Measurements from ENCODE around the gene CYB5R4. TPM values are rescaled to one million over a fixed set of nuclear protein-coding genes. Genes with fewer than 3 reads are reported as not detected.
A peak's percentile ranks its signal among the peaks of the same experiment; 100 is the strongest.
"Not testable (repeated sequence)": the region's sequence is repeated elsewhere in the genome, so short reads cannot be mapped to it uniquely, and the experiment has no call there.

Gene CYB5R4
- total and polyA plus RNA-seq, 3 experiments from 2014 or later, result 31.6 to 36.0 (median 33.6) TPM

- Mint-ChIP-seq H3K4me1 (peaks cover 0 to 3% (median 3%) of the 10 kb centered on the region in 3 donors), H3K27ac (peak overlapping the region in 2 of 8 donors; percentile 12 to 23), H3K27me3 (no peaks in the 10 kb centered on the region), H3K9me3 (no peaks in the 10 kb centered on the region), H3K36me3 (peaks cover 33 to 61% (median 43%) of the 10 kb centered on the region in 3 donors), H3K4me3 (no peak overlapping the region)
- peaks cover 20% of the 10 kb centered on the region for H3K36me3 ChIP-seq (ENCODE audit: insufficient read depth, low read length)
- H3K4me1 ChIP-seq (ENCODE audit: insufficient read depth, low read length), result no peaks in the 10 kb centered on the region
- DNase-seq, result no peak
- H3K27ac ChIP-seq (ENCODE audit: low read depth, low read length), result no peak overlapping the region
- ChIA-PET CTCF (no interaction called here), POLR2A (no interaction called here)
- H3K9me3 ChIP-seq (ENCODE audit: low read length), result no peaks in the 10 kb centered on the region
- H3K27me3 ChIP-seq (ENCODE audit: insufficient read depth, low read length, poor library complexity, severe bottlenecking), result no peaks in the 10 kb centered on the region
- H3K4me3 ChIP-seq (ENCODE audit: low read length), result no peak overlapping the region
Measured at GRCh38 chr6:83921315-83921714, 61.8 kb downstream of the CYB5R4 start.

DNA sequence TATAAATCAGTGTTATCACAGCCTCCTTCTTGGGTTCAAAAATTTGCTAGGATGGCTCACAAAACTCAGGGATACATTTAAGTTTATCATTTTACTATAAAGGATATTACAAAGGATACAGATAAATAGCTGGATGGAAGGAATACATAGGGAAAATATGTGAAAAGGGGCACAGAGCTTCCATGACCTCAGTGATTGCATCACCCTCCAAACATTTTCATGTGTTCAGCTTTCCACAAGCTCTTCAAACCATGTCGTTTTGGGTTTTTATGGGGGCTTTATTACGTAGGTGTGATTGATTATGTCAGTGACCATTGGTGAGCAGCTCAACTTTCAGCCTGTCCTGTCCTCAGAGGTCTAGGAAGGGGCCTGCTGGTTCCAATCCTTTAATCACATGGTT, 68.0 kb downstream of the CYB5R4 start:
- ChIA-PET POLR2A (no interaction called here), CTCF (no interaction called here)
- no peaks in the 10 kb centered on the region for H3K4me1 ChIP-seq (ENCODE audit: insufficient read depth, low read length)

GRCh38 chr6:83928286-83928685, 68.8 kb downstream of the CYB5R4 start:
- Mint-ChIP-seq H3K27me3 (no peaks in the 10 kb centered on the region), H3K4me1 (peaks cover 0 to 3% (median 0%) of the 10 kb centered on the region in 3 donors), H3K9me3 (no peaks in the 10 kb centered on the region), H3K4me3 (no peak overlapping the region), H3K27ac (peak overlapping the region in 1 of 8 donors; percentile 59), H3K36me3 (peaks cover 39 to 81% (median 43%) of the 10 kb centered on the region in 3 donors)
- ChIA-PET POLR2A (no interaction called here), CTCF (no interaction called here)
- DNase-seq, result no peak
- Histone ChIP-seq H3K9me3 (ENCODE audit: low read length) (no peaks in the 10 kb centered on the region), H3K36me3 (ENCODE audit: insufficient read depth, low read length) (peaks cover 23% of the 10 kb centered on the region), H3K4me1 (ENCODE audit: insufficient read depth, low read length) (no peaks in the 10 kb centered on the region), H3K27ac (ENCODE audit: low read depth, low read length) (no peak overlapping the region), H3K27me3 (ENCODE audit: insufficient read depth, low read length, poor library complexity, severe bottlenecking) (no peaks in the 10 kb centered on the region), H3K4me3 (ENCODE audit: low read length) (no peak overlapping the region)

More for the DNA sequence above, 68.0 kb downstream of the CYB5R4 start:
- Mint-ChIP-seq H3K9me3 (no peaks in the 10 kb centered on the region), H3K27ac (peak overlapping the region in 1 of 8 donors; percentile 58), H3K4me3 (no peak overlapping the region), H3K4me1 (peaks cover 0 to 3% (median 0%) of the 10 kb centered on the region in 3 donors), H3K36me3 (peaks cover 42 to 83% (median 45%) of the 10 kb centered on the region in 3 donors), H3K27me3 (no peaks in the 10 kb centered on the region)
- no peak overlapping the region for H3K4me3 ChIP-seq (ENCODE audit: low read length)
- no peak overlapping the region for H3K27ac ChIP-seq (ENCODE audit: low read depth, low read length)
- no peak for DNase-seq
- H3K9me3 ChIP-seq (ENCODE audit: low read length), result no peaks in the 10 kb centered on the region
- peaks cover 21% of the 10 kb centered on the region for H3K36me3 ChIP-seq (ENCODE audit: insufficient read depth, low read length)
- H3K27me3 ChIP-seq (ENCODE audit: insufficient read depth, low read length, poor library complexity, severe bottlenecking), result no peaks in the 10 kb centered on the region

DNA sequence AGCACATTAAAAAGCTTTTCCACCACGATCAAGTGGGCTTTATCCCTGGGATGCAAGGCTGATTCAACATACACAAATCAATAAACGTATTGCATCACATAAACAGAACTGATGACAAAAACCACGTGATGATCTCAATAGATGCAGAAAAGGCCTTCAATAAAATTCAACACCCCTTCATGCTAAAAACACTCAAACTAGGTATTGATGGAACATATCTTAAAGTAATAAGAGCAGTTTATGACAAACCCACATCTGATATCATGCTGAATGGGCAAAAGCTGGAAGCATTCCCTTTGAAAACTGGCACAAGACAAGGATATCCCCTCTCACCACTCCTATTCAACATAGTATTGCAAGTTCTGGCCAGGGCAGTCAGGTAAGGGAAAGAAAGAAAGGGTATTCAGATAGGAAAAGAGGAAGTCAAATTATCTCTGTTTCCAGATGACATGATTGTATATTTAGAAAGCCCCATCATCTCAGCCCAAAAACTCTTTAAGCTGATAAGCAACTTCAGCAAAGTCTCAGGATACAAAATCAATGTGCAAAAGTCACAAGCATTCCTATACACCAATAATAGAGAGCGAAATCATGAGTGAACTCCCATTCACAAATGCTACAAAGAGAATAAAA, 86.8 kb downstream of the CYB5R4 start:
- H3K4me1 ChIP-seq (ENCODE audit: insufficient read depth, low read length); CTCF ChIA-PET; H3K27ac ChIP-seq (ENCODE audit: low read depth, low read length); H3K4me3 Mint-ChIP-seq; H3K27me3 Mint-ChIP-seq; H3K4me1 Mint-ChIP-seq; H3K36me3 ChIP-seq (ENCODE audit: insufficient read depth, low read length); H3K27me3 ChIP-seq (ENCODE audit: insufficient read depth, low read length, poor library complexity, severe bottlenecking); DNase-seq; H3K4me3 ChIP-seq (ENCODE audit: low read length); H3K27ac Mint-ChIP-seq; POLR2A ChIA-PET; H3K9me3 ChIP-seq (ENCODE audit: low read length): not testable (repeated sequence)
- Mint-ChIP-seq H3K9me3 (peaks cover 16 to 33% (median 29%) of the 10 kb centered on the region in 5 donors), H3K36me3 (peaks cover 20 to 70% (median 30%) of the 10 kb centered on the region in 3 donors)

GRCh38 chr6:83947983-83948382, 88.5 kb downstream of the CYB5R4 start:
- H3K36me3 ChIP-seq (ENCODE audit: insufficient read depth, low read length); H3K4me3 ChIP-seq (ENCODE audit: low read length); H3K27ac Mint-ChIP-seq; H3K27me3 Mint-ChIP-seq; H3K4me1 ChIP-seq (ENCODE audit: insufficient read depth, low read length); H3K27ac ChIP-seq (ENCODE audit: low read depth, low read length); POLR2A ChIA-PET; H3K4me1 Mint-ChIP-seq; H3K4me3 Mint-ChIP-seq; DNase-seq; CTCF ChIA-PET; H3K9me3 ChIP-seq (ENCODE audit: low read length); H3K27me3 ChIP-seq (ENCODE audit: insufficient read depth, low read length, poor library complexity, severe bottlenecking): not testable (repeated sequence)
- Mint-ChIP-seq H3K9me3 (peaks cover 16 to 33% (median 29%) of the 10 kb centered on the region in 5 donors), H3K36me3 (peaks cover 16 to 67% (median 18%) of the 10 kb centered on the region in 3 donors)

DNA sequence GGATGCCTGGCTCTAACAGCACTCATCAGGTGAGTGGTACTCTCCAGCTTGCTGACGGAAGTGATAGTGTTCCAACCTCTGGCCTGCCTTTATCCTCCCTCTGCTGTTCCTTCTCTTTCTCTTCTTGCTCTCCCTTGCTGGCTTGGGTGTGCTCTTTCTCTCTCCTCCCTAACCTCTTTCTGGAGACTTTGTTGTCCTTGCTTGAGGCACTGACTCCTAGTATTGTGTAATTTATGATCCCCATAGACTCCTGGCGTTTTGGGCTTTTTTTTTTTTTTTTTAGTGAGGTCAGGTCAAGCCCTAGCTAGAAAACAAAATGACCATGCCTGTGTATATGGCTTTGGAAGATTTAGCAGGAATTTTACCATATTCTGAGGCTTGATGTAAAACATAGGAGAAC, 89.4 kb downstream of the CYB5R4 start:
- Mint-ChIP-seq H3K36me3 (peaks cover 14 to 59% (median 19%) of the 10 kb centered on the region in 3 donors), H3K9me3 (peaks cover 15 to 29% (median 22%) of the 10 kb centered on the region in 5 donors), H3K27ac (peak overlapping the region in 1 of 8 donors; percentile 65), H3K4me1 (no peaks in the 10 kb centered on the region), H3K27me3 (no peaks in the 10 kb centered on the region), H3K4me3 (no peak overlapping the region)
- no peaks in the 10 kb centered on the region for H3K27me3 ChIP-seq (ENCODE audit: insufficient read depth, low read length, poor library complexity, severe bottlenecking)
- DNase-seq, result no peak
- H3K4me1 ChIP-seq (ENCODE audit: insufficient read depth, low read length), result no peaks in the 10 kb centered on the region
- no peak overlapping the region for H3K27ac ChIP-seq (ENCODE audit: low read depth, low read length)
- H3K4me3 ChIP-seq (ENCODE audit: low read length), result no peak overlapping the region
- ChIA-PET CTCF (no interaction called here), POLR2A (no interaction called here)
- no peaks in the 10 kb centered on the region for H3K36me3 ChIP-seq (ENCODE audit: insufficient read depth, low read length)
- no peaks in the 10 kb centered on the region for H3K9me3 ChIP-seq (ENCODE audit: low read length)

- H3K27ac Mint-ChIP-seq; H3K4me3 ChIP-seq (ENCODE audit: low read length); H3K36me3 ChIP-seq (ENCODE audit: insufficient read depth, low read length); H3K27me3 Mint-ChIP-seq; DNase-seq; POLR2A ChIA-PET; H3K4me1 ChIP-seq (ENCODE audit: insufficient read depth, low read length); H3K4me1 Mint-ChIP-seq; CTCF ChIA-PET; H3K4me3 Mint-ChIP-seq; H3K27ac ChIP-seq (ENCODE audit: low read depth, low read length); H3K27me3 ChIP-seq (ENCODE audit: insufficient read depth, low read length, poor library complexity, severe bottlenecking); H3K9me3 ChIP-seq (ENCODE audit: low read length): not testable (repeated sequence)
- H3K36me3 Mint-ChIP-seq, result peaks cover 19 to 48% (median 36%) of the 10 kb centered on the region in 3 donors
- H3K9me3 Mint-ChIP-seq, result peaks cover 5 to 11% (median 6%) of the 10 kb centered on the region in 5 donors
Measured at GRCh38 chr6:83951423-83951822, 91.9 kb downstream of the CYB5R4 start.

DNA sequence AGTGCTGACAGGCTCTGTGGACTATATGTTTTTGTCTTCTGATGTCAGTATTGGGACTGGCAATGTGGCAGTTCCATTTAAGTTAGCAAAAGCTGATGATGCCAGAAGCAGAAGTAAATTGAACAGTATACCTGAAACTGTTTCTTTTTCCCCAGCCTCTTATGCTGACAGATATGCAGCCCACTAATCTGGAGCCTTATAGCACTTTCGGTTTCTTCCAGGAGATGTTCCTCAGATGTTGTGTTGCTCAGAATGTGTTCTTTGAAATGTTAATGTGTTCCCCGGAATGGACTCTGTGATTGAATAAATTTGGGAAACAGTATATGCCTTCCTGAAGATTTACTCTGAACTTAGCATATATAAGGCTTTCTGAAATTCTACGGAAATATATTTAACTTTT, 93.3 kb downstream of the CYB5R4 start:
- Mint-ChIP-seq H3K4me1 (no peaks in the 10 kb centered on the region), H3K9me3 (peaks cover 0 to 3% (median 2%) of the 10 kb centered on the region in 5 donors), H3K36me3 (peaks cover 21 to 42% (median 41%) of the 10 kb centered on the region in 3 donors), H3K4me3 (no peak overlapping the region), H3K27ac (peak overlapping the region in 1 of 8 donors; percentile 20), H3K27me3 (no peaks in the 10 kb centered on the region)
- no peak overlapping the region for H3K27ac ChIP-seq (ENCODE audit: low read depth, low read length)
- H3K36me3 ChIP-seq (ENCODE audit: insufficient read depth, low read length), result peaks cover 7% of the 10 kb centered on the region
- H3K4me1 ChIP-seq (ENCODE audit: insufficient read depth, low read length), result no peaks in the 10 kb centered on the region
- DNase-seq, result no peak
- no peaks in the 10 kb centered on the region for H3K9me3 ChIP-seq (ENCODE audit: low read length)
- POLR2A ChIA-PET, result no interaction called here
- CTCF ChIA-PET, result no interaction called here
- no peaks in the 10 kb centered on the region for H3K27me3 ChIP-seq (ENCODE audit: insufficient read depth, low read length, poor library complexity, severe bottlenecking)
- no peak overlapping the region for H3K4me3 ChIP-seq (ENCODE audit: low read length)
